SK-N-DZ (cell line): Measurements from ENCODE around the gene PDHX. TPM values are rescaled to one million over a fixed set of nuclear protein-coding genes. Genes with fewer than 3 reads are reported as not detected.
A peak's percentile ranks its signal among the peaks of the same experiment; 100 is the strongest.
"Not testable (repeated sequence)": the region's sequence is repeated elsewhere in the genome, so short reads cannot be mapped to it uniquely, and the experiment has no call there.

Experiments
- DNase-seq: peaks from one replicate; pipeline ENCODE4 v3.0.0-alpha.2; 2015; ENCODE audit warnings: low spot score
- polyA plus RNA-seq, 2 experiments: library from polyadenylated mRNA; depleted of rRNA; stranded (reverse); fragments of >200 nt; gene quantifications; 2 replicates each; pipeline ENCODE4 v1.2.3, GENCODE V29; 2014

PDHX gene
- 42.4 and 45.4 TPM in 2 replicates for polyA plus RNA-seq (2014; cell fraction: cytosol; rRNA removed)
- polyA plus RNA-seq (2014; cell fraction: nucleus; rRNA removed) = 26.7 and 28.8 TPM in 2 replicates

DNA sequence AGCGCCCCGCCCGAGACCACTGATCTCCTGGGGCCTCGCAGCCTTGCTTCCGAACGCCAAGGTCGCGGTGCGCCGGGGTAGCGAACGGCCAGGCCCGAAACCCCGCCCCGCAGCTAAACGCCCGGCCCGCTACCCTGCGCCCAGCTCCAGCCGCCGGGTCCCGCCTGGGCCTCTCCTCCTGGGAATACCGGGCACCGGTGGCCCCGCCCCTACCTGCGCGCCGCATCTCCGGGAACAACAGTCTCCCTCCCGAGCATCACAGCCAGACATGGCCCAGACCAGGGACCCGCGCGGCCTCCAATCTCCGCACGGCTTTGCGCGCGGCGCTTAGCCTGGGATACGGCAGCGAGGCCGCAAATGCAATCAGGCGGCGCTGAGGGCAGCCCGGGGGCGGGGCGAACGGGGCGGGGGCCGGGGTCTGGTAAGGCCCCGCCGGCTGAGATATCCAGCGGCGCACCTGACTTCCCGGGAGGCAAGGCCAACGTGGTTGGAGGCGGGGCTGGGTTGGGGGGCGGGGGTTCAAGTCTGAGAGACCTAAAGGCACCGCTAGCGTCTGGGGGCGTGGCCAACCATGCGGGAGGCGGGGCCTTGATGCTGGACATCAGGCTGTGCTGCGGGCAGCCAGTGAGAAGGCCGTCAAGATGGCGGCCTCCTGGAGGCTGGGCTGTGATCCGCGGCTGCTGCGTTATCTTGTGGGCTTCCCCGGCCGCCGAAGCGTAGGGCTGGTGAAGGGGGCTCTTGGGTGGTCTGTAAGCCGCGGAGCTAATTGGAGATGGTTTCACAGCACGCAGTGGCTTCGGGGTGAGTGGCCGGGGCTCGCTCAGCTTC is at the start of gene PDHX, which contains the start of gene APIP:
TSS of gene PDHX (plus strand) at position 604 of the 828 bp plus-strand sequence. CDS start at position 642, 38 bp downstream.
TSS of gene APIP (minus strand) at position 365 of the 828 bp plus-strand sequence. CDS start at position 270, 95 bp downstream.
- peak; percentile 98 for DNase-seq

DNA sequence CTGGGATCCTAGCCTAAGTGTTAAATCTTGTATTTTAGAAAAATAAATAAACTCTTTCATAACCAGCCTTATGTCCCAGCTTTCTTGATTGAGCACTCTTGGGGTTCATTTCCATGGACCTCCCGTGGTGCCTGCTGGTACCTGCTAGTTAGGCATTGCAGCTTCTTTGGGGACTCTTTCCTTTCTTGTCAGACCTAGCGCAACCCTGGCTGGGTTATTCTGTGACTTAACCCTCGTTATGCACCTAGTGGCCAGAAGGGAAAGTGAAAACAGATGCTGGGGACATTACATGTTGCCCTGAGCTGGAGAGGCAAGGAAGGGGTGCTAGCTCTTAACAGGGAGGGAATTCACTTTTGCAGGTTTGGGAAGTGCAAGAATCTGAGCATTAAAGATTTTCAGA is 47.0 kb upstream of the PDHX start:
- no peak for DNase-seq

DNA sequence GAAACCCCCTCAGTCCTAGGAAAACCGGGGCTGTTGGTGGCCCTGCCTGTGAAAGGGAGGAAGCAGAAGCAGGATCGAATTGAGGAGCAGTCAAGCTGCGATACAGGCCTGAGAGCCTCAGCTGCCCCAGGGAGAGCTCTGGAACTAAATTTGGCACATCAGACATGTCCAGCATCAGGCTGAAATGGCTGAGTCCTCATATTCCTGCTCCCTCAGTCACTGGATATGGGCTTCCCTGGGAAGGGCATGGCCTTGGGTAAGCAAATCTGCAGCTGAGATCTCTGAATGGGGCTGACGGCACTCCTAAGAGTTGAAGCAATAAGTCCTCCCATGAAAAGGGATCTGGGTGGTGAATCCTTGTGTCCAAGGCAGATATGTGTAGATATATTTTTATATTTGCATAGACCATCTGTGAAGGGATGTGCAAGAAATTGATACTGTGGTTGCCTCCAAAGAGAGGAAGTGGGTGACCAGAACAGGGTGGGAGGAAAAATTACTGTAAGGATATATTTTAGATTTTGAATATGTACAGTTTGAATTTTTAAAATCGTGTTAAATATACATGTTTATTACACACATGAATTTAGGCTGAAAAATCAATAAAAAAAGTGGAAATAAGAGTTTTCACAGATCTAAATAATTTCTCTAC is 45.7 kb upstream of the PDHX start:
- DNase-seq = no peak

DNA sequence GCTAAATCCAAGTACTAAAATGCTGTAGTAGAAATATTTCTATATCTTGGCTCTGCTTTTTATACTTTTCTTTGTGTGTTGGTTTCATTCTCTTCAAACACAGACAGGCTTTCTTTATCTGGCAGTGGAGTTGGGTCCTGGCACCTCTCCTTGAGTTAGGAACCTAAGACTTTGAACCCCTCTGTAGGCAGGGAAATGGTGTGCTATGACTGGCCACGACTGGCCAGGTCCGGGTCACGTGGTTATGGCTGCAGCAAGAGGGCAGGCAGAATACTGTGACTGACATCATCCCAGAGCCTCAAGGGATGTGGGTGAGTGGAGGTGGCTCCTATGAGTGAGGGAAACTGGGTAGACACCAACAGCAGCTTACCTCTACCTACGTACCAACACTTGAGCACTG is 42.2 kb upstream of the PDHX start:
- no peak for DNase-seq

DNA sequence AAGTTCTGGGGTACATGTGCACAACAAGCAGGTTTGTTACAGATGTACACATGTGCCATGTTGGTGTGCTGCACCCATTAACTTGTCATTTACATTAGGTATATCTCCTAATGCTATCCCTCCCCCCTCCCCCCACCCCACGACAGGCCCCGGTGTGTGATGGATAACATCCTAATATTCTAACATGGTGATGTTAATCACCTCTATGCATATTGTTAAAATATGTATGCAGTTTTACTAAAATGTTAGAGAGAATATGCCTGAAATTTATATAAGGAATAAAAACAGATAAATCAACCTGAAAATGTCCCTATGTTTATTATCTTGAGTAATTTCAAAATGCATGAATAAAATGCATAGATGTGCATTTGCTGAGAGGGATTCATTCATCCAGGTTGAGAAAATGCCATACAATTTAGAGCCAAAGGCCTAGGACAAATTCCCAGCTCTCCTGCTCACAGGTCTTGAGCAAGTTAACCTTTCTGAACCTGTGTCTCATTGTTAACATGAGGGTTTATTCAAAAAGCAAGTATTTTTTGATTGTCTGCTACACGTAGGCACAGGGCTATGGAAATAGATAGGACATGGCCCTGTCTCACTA is 38.9 kb upstream of the PDHX start:
- DNase-seq = no peak

DNA sequence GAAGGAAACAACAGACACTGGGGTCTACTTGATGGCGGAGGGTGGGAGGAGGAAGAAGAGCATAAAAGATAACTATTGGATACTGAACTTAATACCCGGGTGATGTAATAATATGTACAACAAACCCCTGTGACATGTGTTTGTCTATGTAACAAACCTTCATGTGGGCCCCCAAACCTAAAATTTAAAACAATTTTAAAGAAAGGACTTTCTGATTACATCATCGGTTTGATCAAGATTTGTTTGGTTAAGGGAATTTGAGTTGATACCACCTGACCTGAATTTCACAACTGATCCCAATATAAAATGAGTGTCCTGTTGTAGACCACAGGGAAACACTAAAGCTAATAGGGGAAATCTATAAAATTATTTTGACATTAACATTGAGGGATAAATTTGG is 34.5 kb upstream of the PDHX start:
- DNase-seq = no peak

DNA sequence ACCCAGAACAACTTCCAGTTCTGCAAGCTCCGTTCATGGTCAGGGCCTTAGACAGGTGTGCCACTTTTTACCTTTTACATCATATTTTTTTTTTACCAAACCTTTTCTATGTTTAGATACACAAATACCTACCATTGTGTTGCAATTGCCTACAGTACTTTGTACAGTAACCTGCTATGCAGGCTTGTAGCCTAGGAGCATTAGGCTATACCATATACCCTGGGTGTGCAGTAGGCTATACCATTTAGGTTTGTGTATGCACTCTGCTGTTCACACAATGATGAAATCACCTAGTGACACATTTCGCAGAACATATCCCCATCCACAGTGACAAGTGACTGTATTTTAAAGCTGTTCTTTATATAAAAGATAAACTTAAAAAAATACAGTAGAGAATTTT is 29.8 kb upstream of the PDHX start:
- DNase-seq = no peak

DNA sequence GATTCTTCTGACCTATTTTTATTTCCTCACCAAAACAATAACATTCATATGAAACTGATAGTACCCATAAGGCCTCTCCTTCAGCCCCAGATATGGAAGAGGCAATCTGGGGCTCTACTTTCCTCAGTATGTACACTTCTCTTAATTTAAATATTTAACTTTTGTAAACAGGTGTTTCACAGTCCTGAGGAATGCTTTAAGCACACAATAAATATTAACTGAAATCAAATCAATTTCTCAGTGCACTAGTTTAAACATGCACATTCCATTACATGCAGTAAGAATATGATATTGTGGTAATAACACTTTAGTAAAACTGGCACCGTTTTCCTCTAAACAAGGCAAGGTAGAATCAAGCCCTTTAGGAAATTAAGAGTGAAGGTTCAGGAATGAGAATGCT is 29.2 kb upstream of the PDHX start:
- no peak for DNase-seq

DNA sequence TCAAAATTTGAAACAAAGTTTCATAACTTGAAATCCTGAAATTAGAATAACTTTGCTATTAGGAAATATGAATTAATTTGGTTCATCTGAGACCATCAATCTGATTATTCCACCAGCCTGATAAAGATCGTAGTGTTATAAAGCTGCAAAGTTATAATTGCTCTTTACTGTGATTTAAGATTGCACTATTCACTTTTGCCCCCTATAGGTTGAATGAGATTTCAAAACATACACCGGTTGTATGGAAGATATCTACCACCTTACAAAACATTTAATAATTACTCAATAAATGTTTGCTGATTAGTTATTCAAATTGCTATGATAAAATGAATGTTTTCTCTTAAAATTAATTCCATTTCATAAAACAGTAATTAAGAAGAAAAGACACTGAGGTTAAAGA is 26.3 kb upstream of the PDHX start:
- no peak for DNase-seq

DNA sequence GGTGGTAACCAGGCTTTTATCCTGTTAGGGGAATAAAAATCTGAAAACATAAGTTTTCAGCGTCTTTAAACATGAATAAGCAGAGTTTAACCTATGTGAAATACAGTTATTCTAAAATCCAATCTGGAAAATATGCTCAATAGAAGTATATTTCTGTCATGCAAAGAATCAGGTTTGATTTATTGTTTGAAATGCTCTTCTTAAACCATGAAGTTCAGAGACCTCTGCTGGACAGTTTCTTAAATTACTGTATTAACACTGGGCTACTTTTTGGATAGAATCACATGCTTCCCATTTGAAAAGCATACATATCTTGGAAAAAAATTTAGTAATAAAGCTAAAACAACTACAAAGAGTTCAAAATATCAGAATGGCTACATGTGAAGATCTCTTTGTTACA is 25.6 kb upstream of the PDHX start:
- no peak for DNase-seq

DNA sequence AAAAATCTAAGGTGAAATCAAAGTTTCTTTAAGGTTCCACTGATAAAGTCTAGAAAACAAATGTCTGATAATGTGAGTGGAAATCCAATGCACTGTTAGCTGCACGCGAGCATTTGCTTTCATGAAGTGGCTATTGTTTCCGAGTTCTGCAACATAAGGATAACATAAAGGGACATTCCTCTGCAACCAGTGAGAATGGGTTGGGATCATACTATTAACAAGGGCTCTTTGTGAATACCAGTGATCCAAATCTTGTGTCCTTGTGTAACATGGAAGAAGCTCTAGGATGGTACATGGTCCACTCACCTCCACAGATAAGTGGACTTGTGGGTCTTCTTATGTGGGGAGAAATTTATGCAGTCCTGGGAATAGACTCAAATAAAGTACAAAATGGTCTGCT is 24.8 kb upstream of the PDHX start:
- DNase-seq = no peak

DNA sequence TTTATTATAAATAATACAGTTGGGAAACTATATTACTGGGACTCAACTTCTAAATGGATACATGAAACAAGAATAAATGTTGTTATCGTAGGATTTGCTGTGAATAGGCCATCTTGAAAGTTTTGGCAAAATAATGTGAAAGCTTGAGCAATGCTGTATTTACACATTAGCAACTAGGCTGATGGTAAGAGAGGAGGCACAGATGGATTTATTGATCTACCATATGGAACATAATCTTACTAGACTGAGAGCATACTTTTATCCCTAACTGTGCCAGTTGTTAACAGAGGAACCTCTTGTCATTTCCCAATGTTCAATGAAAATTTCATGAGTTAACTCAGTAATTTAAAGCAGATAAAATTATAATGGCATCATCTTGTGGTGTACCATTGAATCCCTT is 23.0 kb upstream of the PDHX start:
- no peak for DNase-seq

DNA sequence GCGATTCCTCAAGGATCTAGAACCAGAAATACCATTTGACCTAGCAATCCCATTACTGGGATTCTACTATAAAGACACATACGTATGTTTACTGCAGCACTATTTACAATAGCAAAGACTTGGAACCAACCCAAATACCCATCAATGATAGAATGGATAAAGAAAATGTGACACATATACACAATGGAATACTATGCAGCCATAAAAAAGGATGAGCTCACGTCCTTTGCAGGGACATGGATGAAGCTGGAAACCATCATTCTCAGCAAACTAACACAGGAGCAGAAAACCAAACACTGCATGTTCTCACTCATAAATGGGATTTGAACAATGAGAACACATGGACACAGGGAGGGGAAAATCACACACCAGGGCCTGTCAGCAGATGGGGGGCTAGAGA is 20.2 kb upstream of the PDHX start:
- DNase-seq = not testable (repeated sequence)

DNA sequence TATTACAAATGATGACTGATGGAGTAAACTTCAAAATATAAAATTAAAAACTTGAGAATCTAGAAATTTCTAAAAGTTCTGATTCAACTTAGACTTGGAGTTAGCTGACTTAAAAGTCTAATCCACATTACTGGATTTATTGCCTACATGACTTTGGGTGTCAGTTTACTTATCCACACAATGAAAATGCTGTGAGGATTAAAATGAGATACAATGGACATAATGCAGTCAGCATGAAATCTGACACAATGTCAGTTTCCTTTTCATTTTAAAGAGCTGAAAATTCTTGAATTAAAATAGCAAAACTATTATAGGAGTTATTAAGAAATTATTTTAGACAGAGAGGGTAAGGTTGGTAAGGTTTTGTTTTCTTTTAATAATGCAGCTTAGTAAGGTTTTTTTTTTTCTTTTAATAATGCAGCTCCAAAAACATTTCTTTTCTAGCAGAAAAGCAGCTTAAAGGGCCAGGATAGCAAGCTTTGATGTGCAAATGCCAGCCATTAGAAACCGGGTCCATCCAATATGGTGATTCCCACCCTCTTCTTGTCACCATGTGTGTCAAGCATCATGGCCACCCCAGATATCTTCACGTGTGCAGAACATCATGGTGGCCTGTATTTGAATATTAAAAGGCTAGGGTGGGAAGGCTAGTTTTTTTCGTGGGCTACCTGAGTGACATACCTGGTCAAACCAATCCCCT is 19.1 kb upstream of the PDHX start:
- no peak for DNase-seq

DNA sequence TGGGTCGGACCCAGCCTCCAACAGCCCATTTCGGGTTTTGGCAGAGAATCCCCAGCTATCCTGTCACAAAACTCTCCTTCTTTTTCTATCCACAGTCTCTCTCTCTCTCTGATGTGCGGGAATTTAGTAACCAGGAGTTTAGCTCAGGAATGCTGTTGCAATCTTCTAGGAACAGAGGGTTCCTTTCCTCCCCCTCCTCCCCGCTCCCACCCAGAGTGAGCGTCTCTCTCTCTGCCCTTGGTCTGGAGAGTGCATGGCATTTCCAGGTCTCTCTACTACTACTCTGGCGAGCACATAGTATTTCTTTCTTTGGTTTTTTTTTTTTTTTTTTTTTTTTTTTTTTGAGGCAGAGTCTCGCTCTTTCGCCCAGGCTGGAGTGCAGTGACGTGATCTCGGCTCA is 17.9 kb upstream of the PDHX start:
- DNase-seq = no peak

DNA sequence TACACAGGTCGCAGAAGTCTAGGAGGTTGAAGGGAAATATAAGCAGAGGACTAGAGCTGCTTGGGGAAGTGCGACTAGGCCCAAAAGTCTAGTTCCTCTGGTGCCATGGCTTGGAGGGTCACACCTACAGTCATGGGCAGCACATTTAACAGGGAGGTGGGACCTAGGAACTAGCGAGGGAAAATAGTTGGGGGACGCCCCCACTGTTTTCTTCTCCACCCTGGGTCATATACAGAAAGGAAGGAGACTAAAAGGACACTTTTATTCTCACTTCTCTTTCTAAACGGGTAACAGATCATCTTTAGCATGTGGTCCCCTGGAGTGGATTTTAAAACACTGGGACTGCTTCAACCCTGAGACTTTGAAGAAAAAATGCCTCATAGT is 16.8 kb upstream of the PDHX start:
- DNase-seq = no peak

DNA sequence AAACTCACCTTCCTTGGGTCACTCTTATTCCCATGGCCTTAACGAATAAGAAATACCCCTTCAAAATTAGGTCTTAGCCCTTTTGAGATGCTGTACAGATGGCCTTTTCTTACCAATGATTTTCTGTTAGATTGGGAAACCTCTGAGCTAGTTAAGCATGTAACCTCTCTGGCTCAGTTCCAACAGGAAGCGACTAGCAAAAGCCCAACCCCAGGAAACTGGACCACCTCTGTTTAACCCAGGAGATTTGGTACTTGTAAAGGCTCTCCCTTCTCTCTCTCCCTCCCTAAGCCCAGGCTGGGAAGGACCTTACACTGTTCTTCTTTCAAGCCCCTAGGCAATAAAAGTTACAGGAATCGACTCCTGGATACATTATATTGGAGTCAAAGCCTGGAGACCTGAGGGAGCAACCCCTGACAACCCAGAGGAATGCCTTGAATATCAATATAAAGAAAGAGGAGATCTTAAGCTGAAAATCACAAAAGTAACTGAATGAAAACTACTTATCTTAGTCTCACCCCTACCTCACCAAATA is 11.9 kb upstream of the PDHX start:
- no peak for DNase-seq

DNA sequence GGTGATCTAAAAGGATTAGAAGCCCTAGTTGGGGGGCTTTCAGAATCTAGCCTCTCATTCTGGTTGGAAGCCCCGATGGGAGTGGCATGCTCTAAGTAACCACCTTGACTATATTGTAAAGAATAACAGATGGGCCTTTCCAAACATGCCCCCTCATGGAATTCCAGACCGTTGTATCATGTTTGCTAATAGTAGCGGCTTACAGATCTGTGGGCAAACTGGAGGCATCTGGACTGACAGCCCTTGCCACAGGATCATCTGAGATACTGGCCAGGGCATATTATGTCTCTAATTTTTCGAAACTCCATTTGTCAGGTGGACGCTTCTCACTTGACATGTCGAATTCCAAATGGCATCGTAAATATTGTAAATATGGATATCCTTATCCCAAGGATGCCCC is 10.8 kb upstream of the PDHX start:
- DNase-seq = no peak

DNA sequence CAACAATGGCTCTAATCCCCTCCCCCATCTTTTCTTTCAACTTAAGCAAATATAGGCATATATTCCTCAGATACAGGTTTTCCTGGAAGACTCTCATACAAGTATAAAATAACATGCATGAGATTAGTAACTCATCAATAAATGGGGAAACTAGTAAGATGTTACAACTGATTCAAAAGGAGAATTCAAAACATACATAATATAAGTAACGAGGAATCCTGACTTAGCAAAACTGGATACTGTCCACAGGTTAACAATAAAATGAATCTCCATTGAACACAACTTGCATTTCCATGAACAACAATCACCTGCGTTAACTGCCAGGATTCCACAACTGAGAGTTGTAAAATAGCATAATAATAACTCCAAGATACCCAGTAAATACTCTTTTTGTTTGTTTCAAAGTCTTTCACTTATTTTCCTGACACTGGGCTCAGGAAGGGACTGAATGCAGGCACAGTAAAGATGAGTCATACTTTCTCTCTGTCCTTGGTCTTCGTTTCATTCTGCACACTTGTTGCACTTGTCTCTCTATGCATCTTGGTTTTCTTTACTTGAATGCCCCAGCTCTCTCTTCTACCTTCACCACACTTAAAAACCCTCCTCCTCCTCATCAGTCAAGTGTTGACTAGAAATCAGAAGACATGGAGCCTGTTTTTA is 8.4 kb upstream of the PDHX start:
- DNase-seq = no peak

DNA sequence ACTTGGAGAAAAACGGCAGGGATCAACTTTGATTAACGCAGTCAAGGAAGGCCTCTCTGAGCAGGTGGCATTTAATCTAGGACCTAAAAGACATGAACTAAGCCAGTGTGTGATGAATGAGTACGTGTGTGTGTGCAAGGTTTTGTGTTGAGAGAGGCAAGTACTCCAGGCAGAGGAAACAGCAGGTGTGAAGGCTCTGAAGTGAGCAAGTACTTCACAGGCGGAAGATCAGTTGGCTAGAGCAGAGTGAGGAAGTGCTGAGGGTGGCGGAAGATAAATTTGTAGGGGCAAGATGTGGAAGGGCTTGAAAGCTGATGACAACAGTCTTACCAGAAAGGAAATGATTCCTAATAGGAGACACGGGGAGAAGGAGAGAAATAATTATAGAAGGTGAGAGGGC is 7.0 kb upstream of the PDHX start:
- no peak for DNase-seq

DNA sequence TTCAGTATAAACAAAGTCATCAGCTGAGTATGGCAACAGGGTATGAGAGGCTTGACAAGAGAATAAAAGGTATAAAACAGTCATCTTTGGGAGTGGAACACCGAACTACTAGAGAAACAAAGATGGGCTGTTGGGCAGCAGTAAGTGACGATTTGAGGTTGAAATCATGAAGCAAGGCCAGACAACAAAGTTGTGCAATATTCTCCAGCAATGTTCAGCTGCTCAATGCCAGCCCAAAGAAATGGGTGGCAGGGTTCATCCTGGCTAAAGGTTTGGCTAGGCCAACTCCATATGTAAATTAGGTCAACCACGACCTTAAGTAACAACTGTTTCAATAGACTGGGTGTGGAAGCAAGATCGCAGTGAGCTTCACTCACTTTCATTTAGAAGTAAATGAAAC is 6.5 kb upstream of the PDHX start:
- DNase-seq = no peak
